Upper lobe of right lung (tissue), 1 donor: ENCODE measurements around the gene BCL2L14. TPM values are rescaled to one million over a fixed set of nuclear protein-coding genes. Genes with fewer than 3 reads are reported as not detected.

ENCODE experiments used
- ATAC-seq: fragments of 200-7000 bp; cut with Tn5 transposase; one replicate; pipeline ENCODE4 v1.9.1; 2020; ENCODE audit warnings: mild to moderate bottlenecking, moderate library complexity
- DNase-seq: peaks from one replicate; pipeline ENCODE4 v3.0.0-alpha.2; 2020
- H3K27ac ChIP-seq: fragments of 200-600 bp; one replicate; pipeline ENCODE4 v1.8.0; 2022
- H3K27me3 ChIP-seq: fragments of 200-600 bp; one replicate; pipeline ENCODE4 v1.8.0; 2022; ENCODE audit warnings: mild to moderate bottlenecking
- H3K36me3 ChIP-seq: fragments of 200-600 bp; one replicate; pipeline ENCODE4 v1.8.0; 2022
- H3K4me1 ChIP-seq: fragments of 200-600 bp; one replicate; pipeline ENCODE4 v1.8.0; 2022
- H3K4me3 ChIP-seq: fragments of 200-600 bp; one replicate; pipeline ENCODE4 v1.8.0; 2022; ENCODE audit warnings: mild to moderate bottlenecking
- H3K9me3 ChIP-seq: fragments of 200-600 bp; one replicate; pipeline ENCODE4 v1.8.0; 2022
- intact Hi-C: fragments of 100-400 bp; cut with DNase I; formaldehyde crosslinking; loops from one replicate; pipeline ENCODE4 v1.11.0; 2022
- total RNA-seq: library from RNA; stranded (reverse); fragmentation: NEBNext Ultra II Directional; extraction: Animal tissue kit (Norgen Biotek cat#: 25700); gene quantifications from one replicate; pipeline ENCODE4 v1.2.1, GENCODE V29; 2021
- TF ChIP-seq, protein P1 (sequence below): fragments of 200-600 bp; IDR thresholded peaks from one replicate; pipeline ENCODE4 v1.8.0; 2022; ENCODE audit warnings: antibody characterized with exemption
- donor health status: DM: no; HTN: yes; CAD: no; lungs with severe emphysema.

The BCL2L14 gene
- total RNA-seq, 1 donor from 2014 or later, result 1.4 TPM

DNA sequence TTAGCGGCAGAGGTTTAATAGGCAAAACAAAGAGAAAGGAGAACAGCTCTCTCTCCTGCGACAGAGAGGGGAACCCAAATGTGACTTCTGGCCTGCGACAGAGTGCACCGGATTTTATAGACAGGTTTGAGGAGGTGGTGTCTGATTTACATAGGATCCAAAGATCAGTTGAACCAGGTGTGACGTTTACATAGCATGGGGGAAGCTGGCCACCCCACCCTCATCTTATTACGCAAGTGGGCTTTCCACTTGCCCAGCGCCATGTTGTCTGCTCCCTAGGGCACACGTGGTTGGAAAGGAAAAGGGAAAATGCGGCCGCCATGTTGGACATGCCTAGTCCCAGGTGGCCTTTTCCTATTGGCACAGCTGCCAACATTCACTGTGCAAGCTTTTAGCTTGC lies 17.4 kb downstream of the BCL2L14 start:
- no peak overlapping the region for H3K4me3 ChIP-seq

DNA sequence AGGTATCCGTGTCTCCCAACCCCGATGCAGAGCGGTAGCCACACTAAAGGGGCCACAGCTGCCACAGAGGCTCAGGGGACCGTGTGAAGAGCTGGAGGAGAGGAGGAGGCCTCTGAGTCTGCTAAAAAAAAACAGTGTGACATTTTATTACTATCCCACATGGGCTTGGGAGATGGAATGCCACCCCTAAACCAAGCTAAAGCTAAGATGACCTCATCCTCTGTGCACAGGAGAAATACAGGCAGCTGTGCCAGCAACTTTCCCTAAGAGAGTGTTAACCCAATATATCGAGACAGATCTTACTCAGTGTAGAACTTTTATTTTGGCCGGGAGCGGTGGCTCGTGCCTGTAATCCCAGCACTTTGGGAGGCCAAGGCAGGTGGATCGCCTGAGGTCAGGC lies 18.0 kb downstream of the BCL2L14 start:
- DNase-seq (no peak), ATAC-seq (no peak)
- Histone ChIP-seq H3K27me3 (no peaks in the 10 kb centered on the region), H3K27ac (no peak overlapping the region), H3K9me3 (no peaks in the 10 kb centered on the region), H3K4me3 (no peak overlapping the region), H3K36me3 (no peaks in the 10 kb centered on the region), H3K4me1 (peaks cover 9% of the 10 kb centered on the region)
- TF ChIP-seq, protein P1, sequence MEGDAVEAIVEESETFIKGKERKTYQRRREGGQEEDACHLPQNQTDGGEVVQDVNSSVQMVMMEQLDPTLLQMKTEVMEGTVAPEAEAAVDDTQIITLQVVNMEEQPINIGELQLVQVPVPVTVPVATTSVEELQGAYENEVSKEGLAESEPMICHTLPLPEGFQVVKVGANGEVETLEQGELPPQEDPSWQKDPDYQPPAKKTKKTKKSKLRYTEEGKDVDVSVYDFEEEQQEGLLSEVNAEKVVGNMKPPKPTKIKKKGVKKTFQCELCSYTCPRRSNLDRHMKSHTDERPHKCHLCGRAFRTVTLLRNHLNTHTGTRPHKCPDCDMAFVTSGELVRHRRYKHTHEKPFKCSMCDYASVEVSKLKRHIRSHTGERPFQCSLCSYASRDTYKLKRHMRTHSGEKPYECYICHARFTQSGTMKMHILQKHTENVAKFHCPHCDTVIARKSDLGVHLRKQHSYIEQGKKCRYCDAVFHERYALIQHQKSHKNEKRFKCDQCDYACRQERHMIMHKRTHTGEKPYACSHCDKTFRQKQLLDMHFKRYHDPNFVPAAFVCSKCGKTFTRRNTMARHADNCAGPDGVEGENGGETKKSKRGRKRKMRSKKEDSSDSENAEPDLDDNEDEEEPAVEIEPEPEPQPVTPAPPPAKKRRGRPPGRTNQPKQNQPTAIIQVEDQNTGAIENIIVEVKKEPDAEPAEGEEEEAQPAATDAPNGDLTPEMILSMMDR, result no peak
- intact Hi-C loops, result loop anchor here (10.0 kb wide), 1 partner anchor 246 kb away; no protein-coding TSS in a partner anchor

More for the DNA sequence above, 17.4 kb downstream of the BCL2L14 start:
- TF ChIP-seq, protein P1, result no peak
- Histone ChIP-seq H3K27me3 (no peaks in the 10 kb centered on the region), H3K9me3 (no peaks in the 10 kb centered on the region), H3K36me3 (no peaks in the 10 kb centered on the region), H3K27ac (no peak overlapping the region), H3K4me1 (peaks cover 9% of the 10 kb centered on the region)
- no peak for DNase-seq
- ATAC-seq, result no peak
- intact Hi-C loops, result loop anchor here (10.0 kb wide), 1 partner anchor 247 kb away; no protein-coding TSS in a partner anchor

DNA sequence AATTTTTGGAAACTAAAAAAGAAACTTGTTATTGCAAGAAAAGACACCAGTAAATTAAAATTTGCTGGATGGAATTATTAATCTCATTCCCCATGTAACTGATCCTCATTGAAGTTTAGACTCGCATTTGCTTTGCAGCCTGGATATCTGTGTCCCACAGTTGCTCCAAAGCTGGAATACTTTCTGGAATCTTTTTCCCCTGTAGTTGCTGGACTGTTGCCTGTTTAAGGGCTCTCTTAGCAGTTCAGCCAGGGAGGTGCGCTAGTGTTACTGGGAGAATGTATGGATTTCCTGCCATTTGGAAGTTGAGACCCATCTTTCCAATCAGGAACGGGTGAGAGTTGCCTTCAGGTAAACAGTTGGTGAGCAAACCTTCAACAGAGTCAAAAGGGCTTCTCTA lies 20.3 kb downstream of the BCL2L14 start:
- no peak overlapping the region for H3K27ac ChIP-seq
- intact Hi-C loops, result no loop called here
- ATAC-seq (no peak), DNase-seq (no peak)
- TF ChIP-seq, protein P1, result no peak
- no peak overlapping the region for H3K4me3 ChIP-seq
- H3K36me3 ChIP-seq, result no peaks in the 10 kb centered on the region
- H3K27me3 ChIP-seq, result no peaks in the 10 kb centered on the region
- H3K9me3 ChIP-seq, result no peaks in the 10 kb centered on the region
- H3K4me1 ChIP-seq, result peaks cover 14% of the 10 kb centered on the region

DNA sequence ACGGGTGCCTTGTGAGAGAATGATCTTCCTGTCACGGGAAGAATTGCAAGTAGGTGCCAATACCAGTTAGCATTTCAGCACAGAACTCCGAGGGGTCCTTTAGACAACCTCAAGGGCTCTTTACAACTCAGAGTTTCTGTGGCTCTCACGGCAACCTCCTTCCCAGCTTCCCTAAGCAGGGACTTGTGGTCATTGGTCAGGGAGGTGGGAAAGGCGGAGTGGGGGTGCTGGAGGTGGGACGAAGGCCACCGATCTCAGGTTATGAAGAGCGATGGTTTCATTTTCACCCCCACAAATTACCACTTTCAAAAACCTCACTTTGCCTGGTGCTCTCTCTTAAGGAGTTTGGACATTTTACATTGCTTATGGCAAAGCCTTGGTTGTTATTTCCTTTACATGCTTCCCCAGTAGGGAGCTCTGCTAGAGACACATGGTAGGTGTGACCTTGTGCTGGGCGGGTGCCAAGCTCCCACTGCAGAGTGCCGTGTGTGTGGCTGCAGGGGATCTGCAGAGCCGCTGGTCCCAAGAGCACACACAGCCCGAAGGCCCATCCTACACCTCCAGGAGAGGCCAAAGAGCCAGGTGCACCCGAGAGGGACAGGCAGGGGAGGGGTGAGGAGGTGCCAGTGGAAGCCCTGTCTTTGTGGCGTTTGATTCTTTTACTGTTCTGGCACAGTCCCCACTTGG lies 21.4 kb downstream of the BCL2L14 start:
- H3K9me3 ChIP-seq, result no peaks in the 10 kb centered on the region
- no peak overlapping the region for H3K4me3 ChIP-seq
- no peaks in the 10 kb centered on the region for H3K27me3 ChIP-seq
- TF ChIP-seq, protein P1, result no peak
- H3K27ac ChIP-seq, result no peak overlapping the region
- H3K36me3 ChIP-seq, result no peaks in the 10 kb centered on the region
- DNase-seq (no peak), ATAC-seq (peak; percentile 52)
- H3K4me1 ChIP-seq, result peaks cover 14% of the 10 kb centered on the region
- intact Hi-C loops, result no loop called here

DNA sequence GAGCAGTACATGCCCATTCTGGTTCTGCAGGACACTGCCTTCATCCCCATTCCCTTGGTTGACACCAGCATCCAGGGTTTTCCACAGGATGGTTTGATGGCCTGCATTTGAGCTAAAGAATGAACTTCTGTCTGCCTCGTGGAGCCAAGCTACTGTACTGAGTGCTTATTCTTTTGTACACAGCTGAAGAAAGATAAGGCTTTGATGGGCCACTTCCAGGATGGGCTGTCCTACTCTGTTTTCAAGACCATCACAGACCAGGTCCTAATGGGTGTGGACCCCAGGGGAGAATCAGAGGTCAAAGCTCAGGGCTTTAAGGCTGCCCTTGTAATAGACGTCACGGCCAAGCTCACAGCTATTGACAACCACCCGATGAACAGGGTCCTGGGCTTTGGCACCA lies 23.7 kb downstream of the BCL2L14 start:
- no peaks in the 10 kb centered on the region for H3K27me3 ChIP-seq
- H3K27ac ChIP-seq, result no peak overlapping the region
- no peak overlapping the region for H3K4me3 ChIP-seq
- H3K9me3 ChIP-seq, result no peaks in the 10 kb centered on the region
- no peak for ATAC-seq
- no peak for DNase-seq
- H3K36me3 ChIP-seq, result no peaks in the 10 kb centered on the region
- intact Hi-C loops, result no loop called here
- TF ChIP-seq, protein P1, result no peak
- peaks cover 14% of the 10 kb centered on the region for H3K4me1 ChIP-seq

DNA sequence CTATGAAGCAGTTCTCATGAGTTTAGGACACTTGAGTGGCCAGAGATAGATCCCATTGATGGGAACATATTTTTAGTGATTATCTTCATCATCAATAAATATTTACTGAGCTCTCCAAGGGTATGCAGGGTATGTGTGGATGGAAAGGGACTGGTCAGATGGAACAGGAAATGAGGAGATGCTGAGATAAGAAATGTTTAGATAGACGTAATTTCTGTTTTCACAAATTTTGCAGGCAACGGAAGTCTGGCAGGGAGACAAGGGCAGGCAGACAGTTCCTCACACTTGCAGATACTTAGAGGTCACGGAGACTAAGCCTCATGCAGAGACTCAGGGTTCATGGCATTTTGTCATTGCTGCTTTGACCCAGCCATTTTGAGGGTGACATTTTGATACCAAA lies 24.3 kb downstream of the BCL2L14 start:
- H3K36me3 ChIP-seq, result no peaks in the 10 kb centered on the region
- no peak overlapping the region for H3K27ac ChIP-seq
- TF ChIP-seq, protein P1, result no peak
- H3K27me3 ChIP-seq, result no peaks in the 10 kb centered on the region
- no peak overlapping the region for H3K4me3 ChIP-seq
- H3K4me1 ChIP-seq, result peaks cover 14% of the 10 kb centered on the region
- ATAC-seq (peak; percentile 15), DNase-seq (no peak)
- intact Hi-C loops, result no loop called here
- H3K9me3 ChIP-seq, result no peaks in the 10 kb centered on the region
